Cardiac fibroblast (primary cell): ENCODE results near the gene BLOC1S3.

ENCODE experiments used
- DNase-seq, 2 donors: peaks; one replicate each; pipeline versions ENCODE4 v3.0.0 to v3.0.0-alpha.2; 2010; ENCODE audit warnings: low read depth in 2 of 2
- H3K4me3 ChIP-seq, 2 donors: replicated peaks in 1 of 2; 1 replicate in 1 of 2; 2 replicates in 1 of 2; pipeline ENCODE4 v1.5.1; 2011; ENCODE audit warnings: low read depth in 2 of 2, low read length in 2 of 2, mild to moderate bottlenecking in 2 of 2, moderate library complexity in 1 of 2
- CTCF ChIP-seq: IDR thresholded peaks from one replicate; pipeline ENCODE4 v1.5.1; 2011; ENCODE audit warnings: low read depth, mild to moderate bottlenecking, low read length, inconsistent platforms

BLOC1S3 gene

GRCh38 chr19:45216667-45217066 lies 38.1 kb downstream of the BLOC1S3 start:
- no peak overlapping the region for H3K4me3 ChIP-seq
- DNase-seq, result no peak
- no peak for TF ChIP-seq CTCF

GRCh38 chr19:45217193-45217956 lies 38.8 kb downstream of the BLOC1S3 start:
- H3K4me3 ChIP-seq, result no peak overlapping the region
- DNase-seq, result no peak

GRCh38 chr19:45217957-45218334 lies 39.4 kb downstream of the BLOC1S3 start:
- TF ChIP-seq CTCF, result no peak
- DNase-seq, result no peak
- no peak overlapping the region for H3K4me3 ChIP-seq

More at GRCh38 chr19:45217193-45217956, 38.8 kb downstream of the BLOC1S3 start:
- TF ChIP-seq CTCF, result no peak

- no peak for TF ChIP-seq CTCF
- H3K4me3 ChIP-seq, result no peak overlapping the region
- no peak for DNase-seq
Measured at GRCh38 chr19:45218426-45218825, 39.8 kb downstream of the BLOC1S3 start.

GRCh38 chr19:45218911-45219743 lies 40.5 kb downstream of the BLOC1S3 start:
- no peak for DNase-seq
- TF ChIP-seq CTCF, result no peak
- H3K4me3 ChIP-seq, result no peak overlapping the region

- TF ChIP-seq CTCF, result no peak
- no peak overlapping the region for H3K4me3 ChIP-seq
- DNase-seq, result no peak
Measured at GRCh38 chr19:45222724-45223123, 44.1 kb downstream of the BLOC1S3 start.
